ENCODE measurements around the gene AHCTF1.

Gene AHCTF1

GRCh38 chr1:246795906-246796694 is 135.6 kb downstream of the AHCTF1 start:
- DNase-seq, result no peak

GRCh38 chr1:246794828-246795671 is 136.7 kb downstream of the AHCTF1 start:
- no peak for DNase-seq

- DNase-seq, result no peak
Measured at GRCh38 chr1:246794048-246794827, 137.5 kb downstream of the AHCTF1 start.

- DNase-seq, result no peak
Measured at GRCh38 chr1:246793356-246793896, 138.3 kb downstream of the AHCTF1 start.

- DNase-seq, result no peak
Measured at GRCh38 chr1:246792603-246793002, 139.1 kb downstream of the AHCTF1 start.

- DNase-seq, result no peak
Measured at GRCh38 chr1:246791303-246791918, 140.3 kb downstream of the AHCTF1 start.

- DNase-seq, result no peak
Measured at GRCh38 chr1:246790833-246791232, 140.9 kb downstream of the AHCTF1 start.

GRCh38 chr1:246790364-246790763 is 141.4 kb downstream of the AHCTF1 start:
- DNase-seq, result no peak

GRCh38 chr1:246789454-246790339 is 142.1 kb downstream of the AHCTF1 start:
- DNase-seq, result no peak
